ENCODE measurements around the gene ACOT4.
"Not testable (repeated sequence)": the region's sequence is repeated elsewhere in the genome, so short reads cannot be mapped to it uniquely, and the experiment has no call there.

GRCh38 chr14:73577214-73577613 is 14.5 kb upstream of the ACOT4 start:
- TF ChIP-seq CTCF, POLR2A (IDR thresholded peaks at IDR 0.05): not testable (repeated sequence)
